Spinal cord (tissue), 10 donors: ENCODE results near the gene PDE7B. TPM values are rescaled to one million over a fixed set of nuclear protein-coding genes. Genes with fewer than 3 reads are reported as not detected.

ENCODE experiments used
- DNase-seq, 6 donors: peaks; one replicate each; pipeline versions ENCODE4 v3.0.0 to v3.0.0-alpha.2; 2013 to 2015; ENCODE audit warnings: low spot score in 6 of 6, low read depth in 4 of 6
- H3K27ac ChIP-seq: one replicate; pipeline ENCODE4 v1.5.1; 2013; ENCODE audit warnings: low read depth, low read length, control low read depth
- H3K27me3 ChIP-seq: one replicate; pipeline ENCODE4 v1.6.1; 2013; ENCODE audit warnings: low read length; ENCODE audit not compliant: control insufficient read depth, insufficient read depth
- H3K36me3 ChIP-seq: one replicate; pipeline ENCODE4 v1.6.1; 2013; ENCODE audit warnings: low read length; ENCODE audit not compliant: control insufficient read depth, insufficient read depth
- H3K4me1 ChIP-seq: one replicate; pipeline ENCODE4 v1.6.1; 2013; ENCODE audit warnings: low read length; ENCODE audit not compliant: control insufficient read depth, insufficient read depth
- H3K4me3 ChIP-seq: one replicate; pipeline ENCODE4 v1.5.1; 2013; ENCODE audit warnings: low read depth, low read length, control low read depth
- H3K9me3 ChIP-seq: one replicate; pipeline ENCODE4 v1.6.1; 2013; ENCODE audit warnings: low read length; ENCODE audit not compliant: control insufficient read depth, insufficient read depth
- WGBS: methylation state at CpG from one replicate; pipeline ENCODE4 v1.1.5; 2013; ENCODE audit warnings: missing lambda C conversion rate; ENCODE audit not compliant: insufficient coverage; 5-methylcytosine and 5-hydroxymethylcytosine counted together
- polyA plus RNA-seq, 2 donors: library from polyadenylated mRNA; unstranded; fragments of 120-200 nt; gene quantifications; one replicate each; pipeline ENCODE4 v1.2.1, GENCODE V29; 2013; ENCODE audit not compliant: insufficient read length in 2 of 2
- total RNA-seq, 2 donors: library from RNA; depleted of rRNA in 1 of 2; stranded (reverse); fragments of 120-200 nt in 1 of 2; fragments of >200 nt in 1 of 2; gene quantifications; one replicate each; pipeline versions ENCODE4 v1.2.3 to v1.2.4, GENCODE V29; 2013 to 2014
- donor health status: healthy.

PDE7B gene
- total and polyA plus RNA-seq, 4 donors: 7.8 to 19.7 (median 12.4) TPM

GRCh38 chr6:136012198-136012887, 160.8 kb downstream of the PDE7B start:
- no CpG with 5 or more reads among the region's 1 CpG for WGBS
- Histone ChIP-seq H3K27me3 (no peaks in the 10 kb centered on the region), H3K4me3 (no peak overlapping the region), H3K9me3 (no peaks in the 10 kb centered on the region), H3K36me3 (no peaks in the 10 kb centered on the region), H3K4me1 (no peaks in the 10 kb centered on the region), H3K27ac (no peak overlapping the region)
- no peak for DNase-seq

GRCh38 chr6:136012943-136013342, 161.4 kb downstream of the PDE7B start:
- no peaks in the 10 kb centered on the region for H3K36me3 ChIP-seq
- WGBS: no CpG with 5 or more reads among the region's 1 CpG
- H3K27me3 ChIP-seq: no peaks in the 10 kb centered on the region
- H3K9me3 ChIP-seq: no peaks in the 10 kb centered on the region
- H3K4me1 ChIP-seq: no peaks in the 10 kb centered on the region
- no peak for DNase-seq
- H3K27ac ChIP-seq: no peak overlapping the region
- H3K4me3 ChIP-seq: no peak overlapping the region

- H3K9me3 ChIP-seq: no peaks in the 10 kb centered on the region
- peak in 2 of 6 donors; percentile 54 to 70 for DNase-seq
- H3K27me3 ChIP-seq: no peaks in the 10 kb centered on the region
- 61% methylated on average over 3 of the region's 15 CpGs for WGBS
- H3K27ac ChIP-seq: peak overlapping the region; percentile 43
- no peaks in the 10 kb centered on the region for H3K4me1 ChIP-seq
- no peak overlapping the region for H3K4me3 ChIP-seq
- H3K36me3 ChIP-seq: no peaks in the 10 kb centered on the region
These were observed 163.2 kb downstream of the PDE7B start for GRCh38 chr6:136014454-136015437.

- WGBS: 83% methylated on average over 1 of the region's 4 CpGs
- no peaks in the 10 kb centered on the region for H3K9me3 ChIP-seq
- H3K27me3 ChIP-seq: no peaks in the 10 kb centered on the region
- H3K27ac ChIP-seq: peak overlapping the region; percentile 42
- H3K36me3 ChIP-seq: no peaks in the 10 kb centered on the region
- H3K4me1 ChIP-seq: no peaks in the 10 kb centered on the region
- no peak for DNase-seq
- no peak overlapping the region for H3K4me3 ChIP-seq
These were observed 164.0 kb downstream of the PDE7B start for GRCh38 chr6:136015531-136015930.

GRCh38 chr6:136016228-136017225, 165.0 kb downstream of the PDE7B start:
- 100% methylated on average over 1 of the region's 9 CpGs for WGBS

GRCh38 chr6:136020691-136021090, 169.2 kb downstream of the PDE7B start:
- H3K27ac ChIP-seq: no peak overlapping the region
- no peaks in the 10 kb centered on the region for H3K4me1 ChIP-seq
- H3K9me3 ChIP-seq: no peaks in the 10 kb centered on the region
- H3K4me3 ChIP-seq: no peak overlapping the region
- no peaks in the 10 kb centered on the region for H3K36me3 ChIP-seq
- DNase-seq: no peak
- no CpG with 5 or more reads among the region's 2 CpGs for WGBS
- H3K27me3 ChIP-seq: no peaks in the 10 kb centered on the region

More at GRCh38 chr6:136016228-136017225, 165.0 kb downstream of the PDE7B start:
- H3K27me3 ChIP-seq: no peaks in the 10 kb centered on the region
- H3K9me3 ChIP-seq: no peaks in the 10 kb centered on the region
- no peaks in the 10 kb centered on the region for H3K4me1 ChIP-seq
- no peaks in the 10 kb centered on the region for H3K36me3 ChIP-seq
- H3K27ac ChIP-seq: no peak overlapping the region
- peak in 2 of 6 donors; percentile 35 to 67 for DNase-seq
- no peak overlapping the region for H3K4me3 ChIP-seq

GRCh38 chr6:136022224-136022874, 170.8 kb downstream of the PDE7B start:
- Histone ChIP-seq H3K36me3 (no peaks in the 10 kb centered on the region), H3K27me3 (no peaks in the 10 kb centered on the region), H3K4me1 (no peaks in the 10 kb centered on the region), H3K9me3 (no peaks in the 10 kb centered on the region), H3K4me3 (no peak overlapping the region), H3K27ac (no peak overlapping the region)
- DNase-seq: no peak
- no CpG with 5 or more reads among the region's 3 CpGs for WGBS

- no peak for DNase-seq
- Histone ChIP-seq H3K4me1 (no peaks in the 10 kb centered on the region), H3K4me3 (no peak overlapping the region), H3K27ac (no peak overlapping the region), H3K27me3 (no peaks in the 10 kb centered on the region), H3K36me3 (no peaks in the 10 kb centered on the region), H3K9me3 (no peaks in the 10 kb centered on the region)
- no CpG with 5 or more reads among the region's 4 CpGs for WGBS
These were observed 173.2 kb downstream of the PDE7B start for GRCh38 chr6:136024711-136025110.
